ENCODE measurements around the gene LHFPL3. TPM values are rescaled to one million over a fixed set of nuclear protein-coding genes. Genes with fewer than 3 reads are reported as not detected.
A peak's percentile ranks its signal among the peaks of the same experiment; 100 is the strongest.
"Not testable (repeated sequence)": the region's sequence is repeated elsewhere in the genome, so short reads cannot be mapped to it uniquely, and the experiment has no call there.

The LHFPL3 gene
- total RNA-seq, 1 experiment from 2014 or later: not detected

- not testable (repeated sequence) for H3K9me2 ChIP-seq (replicated peaks; ENCODE audit: insufficient read depth, low read length); H3K9ac ChIP-seq (ENCODE audit: low read length); H3K9me3 ChIP-seq (ENCODE audit: low read length); H3K27me3 ChIP-seq (ENCODE audit: low read length); DNase-seq; H3K4me1 ChIP-seq (ENCODE audit: low read length); H2AFZ ChIP-seq (ENCODE audit: low read length); H3K36me3 ChIP-seq (ENCODE audit: insufficient read depth, low read length); H4K20me1 ChIP-seq (ENCODE audit: insufficient read depth, low read depth, low read length); H3K4me3 ChIP-seq (ENCODE audit: low read length); H3K4me2 ChIP-seq (ENCODE audit: low read depth, low read length, poor library complexity, severe bottlenecking); H3K27ac ChIP-seq (ENCODE audit: low read length); H3K79me2 ChIP-seq (ENCODE audit: low read length)
Observed at GRCh38 chr7:104937489-104937888, 609.1 kb downstream of the LHFPL3 start.

GRCh38 chr7:104938741-104939390 lies 610.5 kb downstream of the LHFPL3 start:
- no peak for DNase-seq
- Histone ChIP-seq H4K20me1 (ENCODE audit: insufficient read depth, low read depth, low read length) (no peaks in the 10 kb centered on the region), H3K9me3 (ENCODE audit: low read length) (no peaks in the 10 kb centered on the region), H3K9ac (ENCODE audit: low read length) (no peak overlapping the region), H3K9me2 (replicated peaks; ENCODE audit: insufficient read depth, low read length) (no peaks in the 10 kb centered on the region), H3K27me3 (ENCODE audit: low read length) (no peaks in the 10 kb centered on the region), H2AFZ (ENCODE audit: low read length) (no peak overlapping the region), H3K79me2 (ENCODE audit: low read length) (no peaks in the 10 kb centered on the region), H3K36me3 (ENCODE audit: insufficient read depth, low read length) (no peaks in the 10 kb centered on the region), H3K27ac (ENCODE audit: low read length) (no peak overlapping the region), H3K4me3 (ENCODE audit: low read length) (no peak overlapping the region), H3K4me1 (ENCODE audit: low read length) (peaks cover 5% of the 10 kb centered on the region), H3K4me2 (ENCODE audit: low read depth, low read length, poor library complexity, severe bottlenecking) (no peak overlapping the region)

GRCh38 chr7:104940023-104940710 lies 611.8 kb downstream of the LHFPL3 start:
- Histone ChIP-seq H3K4me1 (ENCODE audit: low read length) (peaks cover 18% of the 10 kb centered on the region), H3K4me3 (ENCODE audit: low read length) (no peak overlapping the region), H3K36me3 (ENCODE audit: insufficient read depth, low read length) (no peaks in the 10 kb centered on the region), H3K9ac (ENCODE audit: low read length) (no peak overlapping the region), H3K9me2 (replicated peaks; ENCODE audit: insufficient read depth, low read length) (no peaks in the 10 kb centered on the region), H3K79me2 (ENCODE audit: low read length) (no peaks in the 10 kb centered on the region), H3K9me3 (ENCODE audit: low read length) (no peaks in the 10 kb centered on the region), H3K27ac (ENCODE audit: low read length) (no peak overlapping the region), H3K4me2 (ENCODE audit: low read depth, low read length, poor library complexity, severe bottlenecking) (no peak overlapping the region), H4K20me1 (ENCODE audit: insufficient read depth, low read depth, low read length) (no peaks in the 10 kb centered on the region), H2AFZ (ENCODE audit: low read length) (no peak overlapping the region), H3K27me3 (ENCODE audit: low read length) (no peaks in the 10 kb centered on the region)
- DNase-seq: no peak

GRCh38 chr7:104943502-104944343 lies 615.3 kb downstream of the LHFPL3 start:
- peak overlapping the region; percentile 65 for H3K4me2 ChIP-seq (ENCODE audit: low read depth, low read length, poor library complexity, severe bottlenecking)
- H3K9ac ChIP-seq (ENCODE audit: low read length): peak overlapping the region; percentile 55
- DNase-seq: no peak
- no peaks in the 10 kb centered on the region for H3K9me3 ChIP-seq (ENCODE audit: low read length)
- peak overlapping the region; percentile 83 for H2AFZ ChIP-seq (ENCODE audit: low read length)
- H4K20me1 ChIP-seq (ENCODE audit: insufficient read depth, low read depth, low read length): no peaks in the 10 kb centered on the region
- no peaks in the 10 kb centered on the region for H3K36me3 ChIP-seq (ENCODE audit: insufficient read depth, low read length)
- H3K27ac ChIP-seq (ENCODE audit: low read length): peak overlapping the region; percentile 68
- H3K4me1 ChIP-seq (ENCODE audit: low read length): peaks cover 31% of the 10 kb centered on the region
- H3K79me2 ChIP-seq (ENCODE audit: low read length): no peaks in the 10 kb centered on the region
- H3K27me3 ChIP-seq (ENCODE audit: low read length): no peaks in the 10 kb centered on the region
- peak overlapping the region; percentile 47; the same call in 1 of the 2 replicates for H3K4me3 ChIP-seq (ENCODE audit: low read length)
- H3K9me2 ChIP-seq (replicated peaks; ENCODE audit: insufficient read depth, low read length): no peaks in the 10 kb centered on the region

- Histone ChIP-seq H3K4me1 (ENCODE audit: low read length) (peaks cover 31% of the 10 kb centered on the region), H4K20me1 (ENCODE audit: insufficient read depth, low read depth, low read length) (no peaks in the 10 kb centered on the region), H2AFZ (ENCODE audit: low read length) (peak overlapping the region; percentile 59; the same call in 1 of the 2 replicates), H3K9me3 (ENCODE audit: low read length) (no peaks in the 10 kb centered on the region), H3K9ac (ENCODE audit: low read length) (peak overlapping the region; percentile 55), H3K36me3 (ENCODE audit: insufficient read depth, low read length) (no peaks in the 10 kb centered on the region), H3K4me2 (ENCODE audit: low read depth, low read length, poor library complexity, severe bottlenecking) (peak overlapping the region; percentile 65), H3K9me2 (replicated peaks; ENCODE audit: insufficient read depth, low read length) (no peaks in the 10 kb centered on the region), H3K79me2 (ENCODE audit: low read length) (no peaks in the 10 kb centered on the region), H3K4me3 (ENCODE audit: low read length) (peak overlapping the region; percentile 47; the same call in 1 of the 2 replicates), H3K27me3 (ENCODE audit: low read length) (no peaks in the 10 kb centered on the region), H3K27ac (ENCODE audit: low read length) (peak overlapping the region; percentile 42)
- no peak for DNase-seq
Observed at GRCh38 chr7:104945599-104945956, 617.2 kb downstream of the LHFPL3 start.

GRCh38 chr7:104946338-104946737 lies 617.9 kb downstream of the LHFPL3 start:
- Histone ChIP-seq H3K4me3 (ENCODE audit: low read length) (no peak overlapping the region), H3K4me2 (ENCODE audit: low read depth, low read length, poor library complexity, severe bottlenecking) (no peak overlapping the region), H3K27ac (ENCODE audit: low read length) (no peak overlapping the region), H3K9me2 (replicated peaks; ENCODE audit: insufficient read depth, low read length) (no peaks in the 10 kb centered on the region), H3K27me3 (ENCODE audit: low read length) (no peaks in the 10 kb centered on the region; the same call in 1 of the 2 replicates), H3K9me3 (ENCODE audit: low read length) (no peaks in the 10 kb centered on the region), H3K36me3 (ENCODE audit: insufficient read depth, low read length) (no peaks in the 10 kb centered on the region), H3K9ac (ENCODE audit: low read length) (no peak overlapping the region), H2AFZ (ENCODE audit: low read length) (no peak overlapping the region), H3K4me1 (ENCODE audit: low read length) (peaks cover 31% of the 10 kb centered on the region), H4K20me1 (ENCODE audit: insufficient read depth, low read depth, low read length) (no peaks in the 10 kb centered on the region), H3K79me2 (ENCODE audit: low read length) (no peaks in the 10 kb centered on the region)
- DNase-seq: no peak

GRCh38 chr7:104950006-104950405 lies 621.6 kb downstream of the LHFPL3 start:
- Histone ChIP-seq H3K36me3 (ENCODE audit: insufficient read depth, low read length) (no peaks in the 10 kb centered on the region), H3K9ac (ENCODE audit: low read length) (no peak overlapping the region), H3K4me1 (ENCODE audit: low read length) (peaks cover 14% of the 10 kb centered on the region), H3K9me3 (ENCODE audit: low read length) (no peaks in the 10 kb centered on the region), H3K9me2 (replicated peaks; ENCODE audit: insufficient read depth, low read length) (no peaks in the 10 kb centered on the region), H2AFZ (ENCODE audit: low read length) (no peak overlapping the region), H3K27me3 (ENCODE audit: low read length) (no peaks in the 10 kb centered on the region; the same call in 1 of the 2 replicates), H3K27ac (ENCODE audit: low read length) (no peak overlapping the region), H3K4me3 (ENCODE audit: low read length) (no peak overlapping the region), H4K20me1 (ENCODE audit: insufficient read depth, low read depth, low read length) (no peaks in the 10 kb centered on the region), H3K4me2 (ENCODE audit: low read depth, low read length, poor library complexity, severe bottlenecking) (no peak overlapping the region), H3K79me2 (ENCODE audit: low read length) (no peaks in the 10 kb centered on the region)
- DNase-seq: no peak

- Histone ChIP-seq H3K4me2 (ENCODE audit: low read depth, low read length, poor library complexity, severe bottlenecking) (no peak overlapping the region), H3K9ac (ENCODE audit: low read length) (no peak overlapping the region), H3K27ac (ENCODE audit: low read length) (no peak overlapping the region), H3K36me3 (ENCODE audit: insufficient read depth, low read length) (no peaks in the 10 kb centered on the region), H3K9me3 (ENCODE audit: low read length) (no peaks in the 10 kb centered on the region), H3K79me2 (ENCODE audit: low read length) (no peaks in the 10 kb centered on the region), H3K4me1 (ENCODE audit: low read length) (peaks cover 7% of the 10 kb centered on the region), H3K27me3 (ENCODE audit: low read length) (no peaks in the 10 kb centered on the region; the same call in 1 of the 2 replicates), H4K20me1 (ENCODE audit: insufficient read depth, low read depth, low read length) (no peaks in the 10 kb centered on the region), H2AFZ (ENCODE audit: low read length) (no peak overlapping the region), H3K4me3 (ENCODE audit: low read length) (no peak overlapping the region), H3K9me2 (replicated peaks; ENCODE audit: insufficient read depth, low read length) (no peaks in the 10 kb centered on the region)
- no peak for DNase-seq
Observed at GRCh38 chr7:104950754-104951153, 622.4 kb downstream of the LHFPL3 start.
